ES-I3 (cell line): ENCODE data around the gene BTN1A1.
"Not testable (repeated sequence)": the region's sequence is repeated elsewhere in the genome, so short reads cannot be mapped to it uniquely, and the experiment has no call there.

Experiments used
- H3K36me3 ChIP-seq: 2 replicates; pipeline ENCODE4 v1.6.1; 2013; ENCODE audit warnings: mild to moderate bottlenecking, low read length, control low read depth, moderate library complexity; ENCODE audit not compliant: insufficient read depth
- H3K4me1 ChIP-seq: 2 replicates; pipeline ENCODE4 v1.6.1; 2013; ENCODE audit warnings: mild to moderate bottlenecking, control low read depth, low read length; ENCODE audit not compliant: insufficient read depth
- H3K9ac ChIP-seq: 2 replicates; pipeline ENCODE4 v1.6.1; 2013; ENCODE audit warnings: low read depth, mild to moderate bottlenecking, low read length, moderate library complexity
- H3K9me3 ChIP-seq: 2 replicates; pipeline ENCODE4 v1.6.1; 2013; ENCODE audit warnings: mild to moderate bottlenecking, low read length, moderate library complexity; ENCODE audit not compliant: control insufficient read depth, insufficient read depth

BTN1A1 gene, protein sequence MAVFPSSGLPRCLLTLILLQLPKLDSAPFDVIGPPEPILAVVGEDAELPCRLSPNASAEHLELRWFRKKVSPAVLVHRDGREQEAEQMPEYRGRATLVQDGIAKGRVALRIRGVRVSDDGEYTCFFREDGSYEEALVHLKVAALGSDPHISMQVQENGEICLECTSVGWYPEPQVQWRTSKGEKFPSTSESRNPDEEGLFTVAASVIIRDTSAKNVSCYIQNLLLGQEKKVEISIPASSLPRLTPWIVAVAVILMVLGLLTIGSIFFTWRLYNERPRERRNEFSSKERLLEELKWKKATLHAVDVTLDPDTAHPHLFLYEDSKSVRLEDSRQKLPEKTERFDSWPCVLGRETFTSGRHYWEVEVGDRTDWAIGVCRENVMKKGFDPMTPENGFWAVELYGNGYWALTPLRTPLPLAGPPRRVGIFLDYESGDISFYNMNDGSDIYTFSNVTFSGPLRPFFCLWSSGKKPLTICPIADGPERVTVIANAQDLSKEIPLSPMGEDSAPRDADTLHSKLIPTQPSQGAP

DNA sequence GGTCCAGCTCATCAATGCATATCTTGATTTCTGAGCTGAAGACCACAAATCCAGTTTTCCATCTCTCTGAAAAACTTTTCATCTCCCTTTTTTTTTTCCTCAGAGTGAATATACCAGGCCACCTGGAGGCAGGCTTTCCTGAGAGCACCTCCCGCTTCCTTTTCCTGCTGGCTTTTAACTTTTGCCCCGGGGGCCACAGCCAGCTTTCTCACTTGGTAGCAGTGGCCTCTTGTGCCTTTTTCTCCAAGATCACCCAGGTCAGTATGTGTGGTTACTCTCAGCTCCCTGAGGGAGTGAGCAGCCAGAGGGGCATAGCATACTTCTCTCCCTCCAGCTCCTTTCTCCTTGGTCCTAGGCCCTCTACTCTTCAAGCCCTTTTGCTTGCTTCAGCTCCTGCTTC lies at the start of gene BTN1A1:
TSS of gene BTN1A1 (plus strand) at position 202 of the 400 bp plus-strand sequence. CDS start 984 bp downstream, outside the sequence.
- no peaks in the 10 kb centered on the region for H3K36me3 ChIP-seq
- H3K9ac ChIP-seq, result no peak within 1 kb of the TSS; the same call in 1 of the 2 replicates
- H3K9me3 ChIP-seq, result no peaks in the 10 kb centered on the region
- H3K4me1 ChIP-seq, result peaks cover 2% of the 10 kb centered on the region; the same call in 1 of the 2 replicates

DNA sequence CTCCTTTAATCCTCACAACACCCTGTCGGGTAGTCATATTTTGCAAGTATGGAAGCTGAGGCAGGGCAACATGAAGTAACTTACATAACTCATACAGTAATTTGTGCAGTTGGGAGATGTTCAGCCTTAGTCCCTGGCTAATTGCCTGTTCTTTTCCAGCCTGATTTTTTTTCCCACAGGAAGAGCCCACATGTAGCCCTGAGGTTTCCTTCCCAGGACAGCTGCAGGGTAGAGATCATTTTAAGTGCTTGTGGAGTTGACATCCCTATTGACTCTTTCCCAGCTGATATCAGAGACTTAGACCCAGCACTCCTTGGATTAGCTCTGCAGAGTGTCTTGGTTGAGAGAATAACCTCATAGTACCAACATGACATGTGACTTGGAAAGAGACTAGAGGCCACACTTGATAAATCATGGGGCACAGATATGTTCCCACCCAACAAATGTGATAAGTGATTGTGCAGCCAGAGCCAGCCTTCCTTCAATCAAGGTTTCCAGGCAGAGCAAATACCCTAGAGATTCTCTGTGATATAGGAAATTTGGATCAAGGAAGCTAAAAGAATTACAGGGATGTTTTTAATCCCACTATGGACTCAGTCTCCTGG lies 47.4 kb upstream of the BTN1A1 start:
- H3K9me3 ChIP-seq, result no peaks in the 10 kb centered on the region
- H3K36me3 ChIP-seq, result no peaks in the 10 kb centered on the region
- no peak overlapping the region for H3K9ac ChIP-seq
- H3K4me1 ChIP-seq, result no peaks in the 10 kb centered on the region

DNA sequence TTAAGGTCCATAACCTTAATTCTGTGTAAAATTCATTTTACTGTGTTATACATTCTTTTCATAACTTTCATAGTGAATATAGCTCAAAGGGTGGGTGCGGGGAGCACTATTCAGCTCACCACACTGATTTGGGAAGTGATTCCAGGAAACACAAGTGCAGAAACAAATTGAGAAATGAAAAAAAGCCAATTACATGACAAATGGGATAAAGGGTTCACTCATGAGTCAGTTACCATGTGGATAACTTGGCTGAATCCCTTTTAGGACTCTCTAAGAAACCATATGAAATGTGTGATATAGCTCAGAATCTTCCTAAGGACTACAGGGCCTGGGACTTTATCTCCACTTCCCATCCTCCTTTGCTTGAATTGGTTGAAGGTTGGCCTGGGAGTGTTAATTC lies 45.5 kb upstream of the BTN1A1 start:
- H3K4me1 ChIP-seq, result no peaks in the 10 kb centered on the region
- no peaks in the 10 kb centered on the region for H3K9me3 ChIP-seq
- no peak overlapping the region for H3K9ac ChIP-seq
- H3K36me3 ChIP-seq, result no peaks in the 10 kb centered on the region

DNA sequence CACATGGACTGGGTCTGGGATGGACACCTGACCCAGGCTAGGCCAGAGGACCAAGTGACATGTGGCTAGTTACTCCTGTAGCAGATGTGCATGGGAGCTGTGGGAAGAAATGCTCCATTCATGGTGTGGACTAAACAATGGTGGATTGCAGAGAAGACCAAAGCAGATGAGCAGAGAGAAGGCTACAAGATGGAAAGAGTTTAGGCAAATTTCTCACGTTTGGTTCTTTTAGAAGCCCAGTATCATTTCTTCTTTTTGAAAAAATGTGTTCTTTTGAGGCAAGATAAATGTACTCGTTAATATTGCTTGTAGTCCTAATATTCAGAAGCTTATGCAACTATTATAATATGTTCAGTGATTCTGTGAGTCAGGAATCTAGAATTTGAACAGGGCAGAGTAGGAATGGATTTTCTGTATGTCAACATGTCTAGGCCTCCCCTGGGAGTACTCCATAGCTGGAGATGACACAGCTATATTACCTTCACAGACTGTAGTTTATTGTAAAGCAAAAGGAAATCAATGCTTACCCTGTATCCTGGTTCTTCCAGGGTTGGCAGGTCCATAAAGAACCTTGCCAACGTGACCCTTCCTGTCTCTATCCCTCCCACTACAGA lies 44.6 kb upstream of the BTN1A1 start:
- H3K4me1 ChIP-seq, result no peaks in the 10 kb centered on the region

GRCh38 chr6:26457264-26457805 lies 42.8 kb upstream of the BTN1A1 start:
- H3K9ac ChIP-seq, result peak overlapping the region; percentile 97
- H3K4me1 ChIP-seq, result no peaks in the 10 kb centered on the region

More for the DNA sequence above, 44.6 kb upstream of the BTN1A1 start:
- Histone ChIP-seq H3K9me3 (no peaks in the 10 kb centered on the region), H3K9ac (no peak overlapping the region), H3K36me3 (no peaks in the 10 kb centered on the region)

GRCh38 chr6:26457806-26458688 lies 42.1 kb upstream of the BTN1A1 start, which contains the start of gene BTN2A1:
Gene BTN2A1 (plus strand): TSS chr6:26457955. CDS start chr6:26458637, 682 bp downstream.
- Histone ChIP-seq H3K9me3 (no peaks in the 10 kb centered on the region), H3K4me1 (no peaks in the 10 kb centered on the region), H3K9ac (peak within 1 kb of the TSS; percentile 97), H3K36me3 (no peaks in the 10 kb centered on the region)

More at GRCh38 chr6:26457264-26457805, 42.8 kb upstream of the BTN1A1 start:
- Histone ChIP-seq H3K9me3 (no peaks in the 10 kb centered on the region), H3K36me3 (no peaks in the 10 kb centered on the region)

DNA sequence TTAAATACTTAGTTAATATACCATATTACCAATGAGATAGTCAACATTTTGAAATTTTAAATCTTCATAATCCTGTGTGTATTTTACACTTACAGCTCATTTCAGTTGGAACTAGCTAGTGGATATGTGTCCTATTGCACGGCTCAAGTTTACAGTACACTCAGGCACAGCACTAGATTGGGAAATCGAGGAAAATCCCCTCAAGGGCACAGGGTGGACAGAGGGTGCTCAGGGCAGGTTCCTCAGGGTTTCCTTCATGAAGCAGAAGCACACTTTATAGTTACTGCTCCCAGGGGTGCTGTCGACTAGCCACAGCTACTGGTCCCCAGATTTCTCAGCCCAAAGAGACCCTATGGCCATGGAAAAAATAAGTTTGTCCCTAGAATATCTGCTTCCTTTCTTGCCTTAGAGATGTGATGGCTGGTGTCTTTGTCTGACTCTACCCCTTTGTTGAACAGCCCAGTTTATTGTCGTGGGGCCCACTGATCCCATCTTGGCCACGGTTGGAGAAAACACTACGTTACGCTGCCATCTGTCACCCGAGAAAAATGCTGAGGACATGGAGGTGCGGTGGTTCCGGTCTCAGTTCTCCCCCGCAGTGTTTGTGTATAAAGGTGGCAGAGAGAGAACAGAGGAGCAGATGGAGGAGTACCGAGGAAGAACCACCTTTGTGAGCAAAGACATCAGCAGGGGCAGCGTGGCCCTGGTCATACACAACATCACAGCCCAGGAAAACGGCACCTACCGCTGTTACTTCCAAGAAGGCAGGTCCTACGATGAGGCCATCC lies 40.9 kb upstream of the BTN1A1 start:
- Histone ChIP-seq H3K9ac (no peak overlapping the region), H3K36me3 (peaks cover 2% of the 10 kb centered on the region; the same call in 1 of the 2 replicates), H3K4me1 (no peaks in the 10 kb centered on the region), H3K9me3 (no peaks in the 10 kb centered on the region)

- not testable (repeated sequence) for H3K4me1 ChIP-seq, H3K9ac ChIP-seq, H3K9me3 ChIP-seq
- H3K36me3 ChIP-seq, result peaks cover 17% of the 10 kb centered on the region; the same call in 1 of the 2 replicates
These were observed 38.8 kb upstream of the BTN1A1 start for GRCh38 chr6:26461353-26461752.

- Histone ChIP-seq H3K9me3 (no peaks in the 10 kb centered on the region), H3K4me1 (no peaks in the 10 kb centered on the region), H3K9ac (no peak overlapping the region), H3K36me3 (peaks cover 22% of the 10 kb centered on the region; the same call in 1 of the 2 replicates)
These were observed 36.1 kb upstream of the BTN1A1 start for GRCh38 chr6:26464014-26464413.

- Histone ChIP-seq H3K36me3 (peaks cover 22% of the 10 kb centered on the region; the same call in 1 of the 2 replicates), H3K9me3 (no peaks in the 10 kb centered on the region), H3K9ac (no peak overlapping the region), H3K4me1 (no peaks in the 10 kb centered on the region)
These were observed 35.5 kb upstream of the BTN1A1 start for GRCh38 chr6:26464416-26465131.

DNA sequence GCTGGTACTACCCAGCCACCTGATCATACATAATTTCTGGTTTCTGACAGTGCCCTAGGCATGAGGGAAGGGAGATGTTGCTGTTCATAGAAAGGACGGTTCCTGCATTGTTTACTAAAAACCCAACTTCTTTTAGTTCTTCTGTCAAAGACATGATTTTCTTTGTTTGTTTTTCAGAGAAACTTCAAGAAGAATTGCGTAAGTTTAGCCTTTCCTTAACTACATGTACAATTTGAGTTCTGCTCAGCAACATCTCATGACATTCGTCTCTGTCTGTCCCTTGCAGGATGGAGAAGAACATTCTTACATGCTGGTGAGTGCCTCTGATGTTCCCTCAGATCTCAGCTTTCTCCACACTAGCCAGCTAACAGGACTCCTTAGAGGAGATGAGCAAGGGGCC lies 34.3 kb upstream of the BTN1A1 start:
- no peaks in the 10 kb centered on the region for H3K4me1 ChIP-seq
- H3K36me3 ChIP-seq, result peaks cover 22% of the 10 kb centered on the region; the same call in 1 of the 2 replicates
- H3K9me3 ChIP-seq, result no peaks in the 10 kb centered on the region
- H3K9ac ChIP-seq, result no peak overlapping the region

DNA sequence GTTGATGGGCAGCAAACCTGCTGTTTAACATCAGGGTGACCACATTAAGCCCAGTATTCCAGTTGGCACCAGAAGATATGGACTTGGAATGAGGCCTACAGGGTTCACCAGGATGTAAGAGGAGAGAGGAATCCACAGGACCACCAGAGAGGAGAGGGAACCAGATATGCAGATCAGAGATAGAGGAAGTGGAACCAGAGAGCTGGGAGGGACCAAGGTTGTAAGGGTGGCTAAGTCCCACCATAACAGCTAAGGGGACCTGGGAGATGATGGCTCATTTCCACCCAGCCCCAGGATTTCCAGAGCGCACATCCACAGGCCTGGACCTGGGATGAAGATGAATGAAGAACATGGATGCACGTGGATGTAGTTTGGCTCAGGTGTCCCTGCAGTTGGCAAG lies 31.3 kb upstream of the BTN1A1 start:
- Histone ChIP-seq H3K9me3 (0 out of 2 replicates have a peak, but pooled peaks cover 3% of the 10 kb centered on the region), H3K4me1 (no peaks in the 10 kb centered on the region), H3K9ac (no peak overlapping the region), H3K36me3 (peaks cover 22% of the 10 kb centered on the region; the same call in 1 of the 2 replicates)
